ENCODE data around the gene CDK19.

DNA sequence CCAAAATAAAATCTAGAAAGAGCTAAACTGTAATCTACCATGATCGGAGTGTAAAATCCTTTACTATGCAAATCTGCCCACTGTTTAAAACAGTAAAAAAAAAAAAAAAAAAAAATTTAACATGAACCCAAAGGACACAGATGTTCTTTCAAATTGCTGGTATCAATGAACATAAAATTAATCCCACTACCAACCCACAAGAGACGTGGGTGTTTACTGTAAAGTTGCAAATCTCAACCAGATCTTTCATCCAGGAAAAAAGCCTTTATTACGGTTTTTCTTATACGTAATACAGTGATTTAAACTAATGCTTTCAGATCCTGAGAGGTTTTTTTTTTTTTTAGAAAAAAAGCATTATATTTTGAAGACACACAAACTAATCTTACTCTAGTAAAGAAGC, 2.5 kb downstream of the CDK19 start:
- TF ChIP-seq USF2 (IDR thresholded peaks at IDR 0.05; ENCODE audit: low read depth, low read length), result no peak
- no peak for TF ChIP-seq CTCF (conservative IDR thresholded peaks at IDR 0.05; ENCODE audit: low read depth, low read length)
- TF ChIP-seq RAD21 (IDR thresholded peaks at IDR 0.05; ENCODE audit: low read length), result no peak
- TF ChIP-seq, protein P1, sequence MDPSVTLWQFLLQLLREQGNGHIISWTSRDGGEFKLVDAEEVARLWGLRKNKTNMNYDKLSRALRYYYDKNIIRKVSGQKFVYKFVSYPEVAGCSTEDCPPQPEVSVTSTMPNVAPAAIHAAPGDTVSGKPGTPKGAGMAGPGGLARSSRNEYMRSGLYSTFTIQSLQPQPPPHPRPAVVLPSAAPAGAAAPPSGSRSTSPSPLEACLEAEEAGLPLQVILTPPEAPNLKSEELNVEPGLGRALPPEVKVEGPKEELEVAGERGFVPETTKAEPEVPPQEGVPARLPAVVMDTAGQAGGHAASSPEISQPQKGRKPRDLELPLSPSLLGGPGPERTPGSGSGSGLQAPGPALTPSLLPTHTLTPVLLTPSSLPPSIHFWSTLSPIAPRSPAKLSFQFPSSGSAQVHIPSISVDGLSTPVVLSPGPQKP (IDR thresholded peaks at IDR 0.05; ENCODE audit: borderline replicate concordance, low read depth, low read length), result no peak
- TF ChIP-seq POLR2A (IDR thresholded peaks at IDR 0.05; ENCODE audit: low read depth, low read length), result no peak
- TF ChIP-seq CEBPB (IDR thresholded peaks at IDR 0.05; ENCODE audit: low read depth, low read length), result no peak
- TF ChIP-seq MAFK (IDR thresholded peaks at IDR 0.05; ENCODE audit: low read depth, low read length), result no peak
- TF ChIP-seq BHLHE40 (IDR thresholded peaks at IDR 0.05; ENCODE audit: low read depth, low read length), result no peak

All from IMR-90 (cell line).